ENCODE measurements around the gene DHX30. TPM values are rescaled to one million over a fixed set of nuclear protein-coding genes. Genes with fewer than 3 reads are reported as not detected.

The DHX30 gene
- total and polyA plus RNA-seq, 2 of the 8 experiments (the other 6 are each of a cell fraction or from before 2014, with no cell fraction given): 82.4 to 97.9 TPM

DNA sequence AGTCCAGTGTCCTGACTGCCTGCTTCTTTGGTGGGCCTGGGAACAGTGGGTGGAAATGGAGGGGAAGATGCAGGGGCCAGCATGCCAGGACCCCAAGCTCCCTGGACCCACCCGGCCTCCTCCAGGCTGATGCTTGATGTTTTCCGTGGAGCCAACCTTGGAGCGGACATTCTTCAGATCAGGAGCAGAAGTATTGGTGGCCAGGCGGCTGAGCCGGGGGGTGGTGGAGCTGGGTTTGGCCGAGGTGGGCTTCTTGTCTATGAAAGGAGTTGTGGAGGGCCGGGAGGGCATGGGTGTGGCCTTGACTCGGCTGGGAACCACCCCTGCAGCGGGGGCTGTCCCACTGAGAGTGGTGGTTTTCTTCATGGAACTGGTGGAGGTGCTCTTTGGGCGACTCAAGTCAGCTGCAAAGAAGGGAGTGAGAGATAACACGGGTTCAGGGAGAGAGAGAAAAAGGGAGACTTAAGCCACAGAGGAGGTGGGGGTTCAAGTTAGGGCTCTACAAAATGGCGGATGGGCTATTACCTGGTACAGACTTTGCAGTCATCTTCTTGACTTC, 67.8 kb downstream of the DHX30 start (continued):
- TF ChIP-seq, protein P1, sequence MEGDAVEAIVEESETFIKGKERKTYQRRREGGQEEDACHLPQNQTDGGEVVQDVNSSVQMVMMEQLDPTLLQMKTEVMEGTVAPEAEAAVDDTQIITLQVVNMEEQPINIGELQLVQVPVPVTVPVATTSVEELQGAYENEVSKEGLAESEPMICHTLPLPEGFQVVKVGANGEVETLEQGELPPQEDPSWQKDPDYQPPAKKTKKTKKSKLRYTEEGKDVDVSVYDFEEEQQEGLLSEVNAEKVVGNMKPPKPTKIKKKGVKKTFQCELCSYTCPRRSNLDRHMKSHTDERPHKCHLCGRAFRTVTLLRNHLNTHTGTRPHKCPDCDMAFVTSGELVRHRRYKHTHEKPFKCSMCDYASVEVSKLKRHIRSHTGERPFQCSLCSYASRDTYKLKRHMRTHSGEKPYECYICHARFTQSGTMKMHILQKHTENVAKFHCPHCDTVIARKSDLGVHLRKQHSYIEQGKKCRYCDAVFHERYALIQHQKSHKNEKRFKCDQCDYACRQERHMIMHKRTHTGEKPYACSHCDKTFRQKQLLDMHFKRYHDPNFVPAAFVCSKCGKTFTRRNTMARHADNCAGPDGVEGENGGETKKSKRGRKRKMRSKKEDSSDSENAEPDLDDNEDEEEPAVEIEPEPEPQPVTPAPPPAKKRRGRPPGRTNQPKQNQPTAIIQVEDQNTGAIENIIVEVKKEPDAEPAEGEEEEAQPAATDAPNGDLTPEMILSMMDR (IDR thresholded peaks at IDR 0.05; ENCODE audit: control extremely low read depth in 1 of 3, insufficient read depth in 1 of 3, low read depth in 1 of 3, low read length in 3 of 3): no peak
- no peak for TF ChIP-seq MAFK (IDR thresholded peaks at IDR 0.05; ENCODE audit: low read depth, low read length)
- TF ChIP-seq SIN3A (conservative IDR thresholded peaks at IDR 0.05 in 1 of 2, IDR thresholded peaks at IDR 0.05 in 1 of 2; ENCODE audit: low read depth in 1 of 2, low read length in 2 of 2): no peak
- TF ChIP-seq, protein P2, sequence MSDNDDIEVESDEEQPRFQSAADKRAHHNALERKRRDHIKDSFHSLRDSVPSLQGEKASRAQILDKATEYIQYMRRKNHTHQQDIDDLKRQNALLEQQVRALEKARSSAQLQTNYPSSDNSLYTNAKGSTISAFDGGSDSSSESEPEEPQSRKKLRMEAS (IDR thresholded peaks at IDR 0.05): no peak
